CD4-positive, alpha-beta T cell treated with Interleukin-17A for 1 hour (primary cell): ENCODE measurements around the gene ROS1.

Source experiments
- DNase-seq: peaks from one replicate; pipeline ENCODE4 v3.0.0-alpha.2; 2020

ROS1 gene

GRCh38 chr6:117440706-117441525 is 15.2 kb upstream of the ROS1 start:
- no peak for DNase-seq

- DNase-seq, result no peak
Observed at GRCh38 chr6:117432273-117432672, 6.5 kb upstream of the ROS1 start.

GRCh38 chr6:117423754-117424153 is 2.0 kb downstream of the ROS1 start:
- DNase-seq, result no peak

GRCh38 chr6:117418320-117418719 is 7.4 kb downstream of the ROS1 start:
- DNase-seq, result no peak

- no peak for DNase-seq
Observed at GRCh38 chr6:117417851-117418250, 7.9 kb downstream of the ROS1 start.

GRCh38 chr6:117414770-117415169 is 11.0 kb downstream of the ROS1 start:
- DNase-seq, result no peak

GRCh38 chr6:117411474-117411873 is 14.3 kb downstream of the ROS1 start:
- no peak for DNase-seq

- no peak for DNase-seq
Observed at GRCh38 chr6:117409863-117410262, 15.9 kb downstream of the ROS1 start.

- no peak for DNase-seq
Observed at GRCh38 chr6:117409420-117409819, 16.3 kb downstream of the ROS1 start.

- no peak for DNase-seq
Observed at GRCh38 chr6:117404548-117404947, 21.2 kb downstream of the ROS1 start.

- DNase-seq, result no peak
Observed at GRCh38 chr6:117401799-117402198, 23.9 kb downstream of the ROS1 start.

- DNase-seq, result no peak
Observed at GRCh38 chr6:117399924-117400323, 25.8 kb downstream of the ROS1 start.

- DNase-seq, result no peak
Observed at GRCh38 chr6:117399126-117399525, 26.6 kb downstream of the ROS1 start.

- no peak for DNase-seq
Observed at GRCh38 chr6:117397536-117398227, 28.1 kb downstream of the ROS1 start.

GRCh38 chr6:117396228-117396627 is 29.5 kb downstream of the ROS1 start:
- DNase-seq, result no peak

GRCh38 chr6:117395164-117395563 is 30.6 kb downstream of the ROS1 start:
- no peak for DNase-seq

GRCh38 chr6:117393045-117393444 is 32.7 kb downstream of the ROS1 start:
- DNase-seq, result no peak

GRCh38 chr6:117391874-117392583 is 33.7 kb downstream of the ROS1 start:
- no peak for DNase-seq

GRCh38 chr6:117389227-117390057 is 36.3 kb downstream of the ROS1 start:
- DNase-seq, result no peak

- no peak for DNase-seq
Observed at GRCh38 chr6:117387454-117387974, 38.2 kb downstream of the ROS1 start.

- DNase-seq, result no peak
Observed at GRCh38 chr6:117384659-117385058, 41.1 kb downstream of the ROS1 start.

- no peak for DNase-seq
Observed at GRCh38 chr6:117381749-117382148, 44.0 kb downstream of the ROS1 start.

GRCh38 chr6:117380298-117380697 is 45.4 kb downstream of the ROS1 start:
- no peak for DNase-seq
